LNCAP (cell line): ENCODE measurements around the gene HARS2.

Experiments used
- TF ChIP-seq, protein P1 (sequence below): fragments of 450-650 bp; IDR thresholded peaks from 2 replicates; pipeline ENCODE4 v1.5.1; 2017; ENCODE audit warnings: mild to moderate bottlenecking

HARS2 gene

DNA sequence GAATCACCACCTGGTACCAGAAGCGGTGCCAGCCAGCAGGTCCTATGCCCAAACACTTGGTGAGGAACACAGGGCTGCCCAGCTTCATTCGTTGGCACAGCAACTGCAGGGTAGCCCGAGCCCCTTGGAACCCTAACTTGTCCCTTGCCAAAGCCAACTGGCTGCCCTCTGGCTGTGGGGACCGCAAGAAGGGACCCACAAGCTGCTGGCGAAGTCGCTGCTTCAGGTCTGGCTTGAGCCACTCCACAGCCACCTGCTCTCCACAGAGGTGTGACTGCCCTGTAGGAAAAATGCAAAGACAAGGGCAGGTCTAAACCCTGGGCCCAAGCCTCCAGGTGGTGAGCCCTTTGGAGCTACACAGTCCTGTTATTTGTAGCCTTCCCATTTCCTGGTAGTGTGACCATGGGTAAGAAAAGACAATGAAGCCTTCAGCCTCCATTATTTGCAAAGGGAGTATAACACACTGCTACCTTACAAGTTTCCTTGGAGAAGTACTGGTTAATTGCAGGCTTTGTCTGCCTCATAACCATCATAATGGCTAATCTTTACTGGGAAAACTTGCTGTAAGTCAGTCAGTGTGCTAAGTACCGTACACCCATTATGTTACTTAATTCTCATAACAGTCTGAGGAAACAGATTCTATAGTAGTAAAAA lies 19.7 kb upstream of the HARS2 start:
- TF ChIP-seq, protein P1, sequence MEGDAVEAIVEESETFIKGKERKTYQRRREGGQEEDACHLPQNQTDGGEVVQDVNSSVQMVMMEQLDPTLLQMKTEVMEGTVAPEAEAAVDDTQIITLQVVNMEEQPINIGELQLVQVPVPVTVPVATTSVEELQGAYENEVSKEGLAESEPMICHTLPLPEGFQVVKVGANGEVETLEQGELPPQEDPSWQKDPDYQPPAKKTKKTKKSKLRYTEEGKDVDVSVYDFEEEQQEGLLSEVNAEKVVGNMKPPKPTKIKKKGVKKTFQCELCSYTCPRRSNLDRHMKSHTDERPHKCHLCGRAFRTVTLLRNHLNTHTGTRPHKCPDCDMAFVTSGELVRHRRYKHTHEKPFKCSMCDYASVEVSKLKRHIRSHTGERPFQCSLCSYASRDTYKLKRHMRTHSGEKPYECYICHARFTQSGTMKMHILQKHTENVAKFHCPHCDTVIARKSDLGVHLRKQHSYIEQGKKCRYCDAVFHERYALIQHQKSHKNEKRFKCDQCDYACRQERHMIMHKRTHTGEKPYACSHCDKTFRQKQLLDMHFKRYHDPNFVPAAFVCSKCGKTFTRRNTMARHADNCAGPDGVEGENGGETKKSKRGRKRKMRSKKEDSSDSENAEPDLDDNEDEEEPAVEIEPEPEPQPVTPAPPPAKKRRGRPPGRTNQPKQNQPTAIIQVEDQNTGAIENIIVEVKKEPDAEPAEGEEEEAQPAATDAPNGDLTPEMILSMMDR = no peak

DNA sequence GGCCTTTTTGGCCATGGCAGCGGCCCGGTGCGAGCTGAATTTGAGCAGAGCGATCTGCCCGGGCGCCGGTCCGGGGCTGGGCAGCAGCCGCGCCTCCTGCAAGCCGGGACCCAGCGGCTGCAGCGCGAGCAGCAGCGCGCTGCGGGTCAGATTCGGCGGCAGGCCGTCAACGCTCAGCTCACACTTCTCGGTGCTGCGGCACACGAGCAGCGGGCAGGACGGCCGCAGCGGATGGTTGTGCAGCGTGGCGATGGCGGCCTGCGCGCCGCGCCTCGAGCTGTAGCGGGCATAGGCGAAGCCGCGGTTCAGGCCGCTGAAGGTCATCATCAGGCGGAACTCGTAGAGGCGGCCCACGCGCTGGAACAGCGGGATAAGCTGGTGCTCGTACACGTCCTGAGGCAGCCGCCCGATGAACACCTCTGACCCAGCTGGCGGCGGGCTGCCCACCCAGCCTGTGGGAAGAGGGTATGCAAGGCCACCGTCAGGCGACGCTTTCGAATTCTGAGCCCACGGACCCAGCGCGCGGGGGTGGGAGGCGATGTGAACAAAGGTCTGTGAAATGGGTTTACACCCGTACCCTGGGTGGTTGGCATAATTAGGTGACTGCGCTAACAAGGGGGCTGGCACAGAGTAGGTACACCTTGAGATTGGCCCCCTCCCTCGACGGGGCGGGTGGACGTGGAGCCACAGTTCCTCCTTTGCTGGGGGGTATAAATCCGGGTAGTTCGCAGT lies 18.6 kb upstream of the HARS2 start:
- TF ChIP-seq, protein P1 = no peak

GRCh38 chr5:140673187-140673976 lies 17.9 kb upstream of the HARS2 start, which contains the start of gene DND1:
Gene DND1, minus strand, starts transcription at chr5:140673576. Its CDS starts 34 bp downstream, at chr5:140673542.
- TF ChIP-seq, protein P1 = no peak

- TF ChIP-seq, protein P1 = no peak
Measured at GRCh38 chr5:140674211-140674610, 17.0 kb upstream of the HARS2 start.

- TF ChIP-seq, protein P1 = no peak
Measured at GRCh38 chr5:140674629-140675028, 16.6 kb upstream of the HARS2 start.

DNA sequence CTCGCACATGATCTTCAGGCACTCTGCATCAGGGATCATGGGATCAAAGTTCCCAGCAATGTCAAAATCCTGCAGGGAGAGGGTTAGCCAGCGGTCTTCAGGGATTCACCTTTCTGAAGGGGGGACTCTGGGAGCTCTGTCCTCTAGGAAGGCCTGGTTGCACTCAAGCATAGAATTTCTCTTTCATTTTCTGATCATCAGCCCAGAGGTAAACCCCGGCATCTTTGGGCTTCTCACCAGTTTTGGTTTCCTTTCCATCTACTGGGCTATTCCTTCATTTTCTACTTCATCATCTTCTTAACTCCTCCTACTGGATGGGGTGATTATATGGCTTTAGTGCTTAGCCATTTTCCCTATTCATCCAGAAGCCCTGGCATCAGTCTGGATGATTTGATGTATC lies 13.3 kb upstream of the HARS2 start:
- TF ChIP-seq, protein P1 = no peak

- TF ChIP-seq, protein P1 = no peak
Measured at GRCh38 chr5:140678993-140679392, 12.3 kb upstream of the HARS2 start.
